OCI-LY7 (cell line): Measurements from ENCODE around the gene TTLL1. TPM values are rescaled to one million over a fixed set of nuclear protein-coding genes. Genes with fewer than 3 reads are reported as not detected.

Experiments
- BruUV-seq: library from RNA; stranded (reverse); fragments of 400-500 nt; replicated peaks from 2 replicates; lab custom pipeline; 2021; lab: Mats Ljungman, UMichigan
- CTCF ChIA-PET: fragments of 300-600 bp; sonication (Branson Sonifier 250); formaldehyde crosslinking; loops from one replicate; lab custom pipeline; 2022; ENCODE audit warnings: antibody characterized with exemption; ENCODE audit not compliant: unreplicated experiment; lab: Charles Lee
- POLR2A ChIA-PET: fragments of 300-600 bp; sonication (Branson Sonifier 250); formaldehyde crosslinking; loops from one replicate; lab custom pipeline; 2022; ENCODE audit warnings: antibody characterized with exemption; lab: Charles Lee
- DNase-seq: peaks from one replicate; pipeline ENCODE4 v3.0.0-alpha.2; 2015; ENCODE audit warnings: low spot score
- H2AFZ ChIP-seq: fragments of 200-600 bp; sonication (generic), shearing (Covaris generic); 2 replicates; pipeline ENCODE4 v1.6.1; 2014; ENCODE audit warnings: mild to moderate bottlenecking, antibody characterized with exemption, low read length, moderate library complexity
- H3K27ac ChIP-seq: fragments of 200-600 bp; sonication (generic); 2 replicates; pipeline ENCODE4 v1.5.1; 2014; ENCODE audit warnings: mixed run types, low read depth, mild to moderate bottlenecking, moderate library complexity, low read length, inconsistent platforms; ENCODE audit not compliant: poor library complexity, severe bottlenecking
- H3K36me3 ChIP-seq: fragments of 200-600 bp; sonication (generic); 2 replicates; pipeline ENCODE4 v1.6.1; 2014; ENCODE audit warnings: mild to moderate bottlenecking, antibody characterized with exemption, low read length, moderate library complexity, mixed read lengths; ENCODE audit not compliant: insufficient read depth
- H3K4me1 ChIP-seq: fragments of 200-600 bp; sonication (generic); 2 replicates; pipeline ENCODE4 v1.5.1; 2014; ENCODE audit warnings: mild to moderate bottlenecking, low read length; ENCODE audit not compliant: insufficient read depth, poor library complexity, severe bottlenecking
- H3K4me2 ChIP-seq: fragments of 200-600 bp; sonication (generic); 2 replicates; pipeline ENCODE4 v1.6.1; 2014; ENCODE audit warnings: mild to moderate bottlenecking, low read length
- H3K4me3 ChIP-seq: fragments of 200-600 bp; sonication (generic); 2 replicates; pipeline ENCODE4 v1.5.1; 2014; ENCODE audit warnings: mild to moderate bottlenecking, low read depth, low read length; ENCODE audit not compliant: poor library complexity, severe bottlenecking
- H3K79me2 ChIP-seq: fragments of 200-600 bp; sonication (generic); 2 replicates; pipeline ENCODE4 v1.6.1; 2016; ENCODE audit warnings: low read depth, mild to moderate bottlenecking, low read length, moderate library complexity, mixed read lengths; ENCODE audit not compliant: insufficient read depth
- H3K9me2 ChIP-seq: fragments of 200-600 bp; sonication (generic); 2 replicates; pipeline ENCODE4 v1.6.1; 2016; ENCODE audit warnings: mild to moderate bottlenecking, low read length, mixed read lengths; ENCODE audit not compliant: insufficient read depth
- H3K9me3 ChIP-seq: fragments of 200-600 bp; sonication (generic); 2 replicates; pipeline ENCODE4 v1.6.1; 2014; ENCODE audit warnings: mild to moderate bottlenecking, mixed run types, low read length, mixed read lengths
- H4K20me1 ChIP-seq: fragments of 200-600 bp; sonication (generic); 2 replicates; pipeline ENCODE4 v1.6.1; 2014; ENCODE audit warnings: mild to moderate bottlenecking, antibody characterized with exemption, low read length, moderate library complexity, mixed read lengths; ENCODE audit not compliant: insufficient read depth
- CTCF ChIP-seq: fragments of 200-600 bp; sonication (generic); conservative IDR thresholded peaks from 2 replicates; pipeline ENCODE4 v1.5.1; 2014; ENCODE audit warnings: mild to moderate bottlenecking, antibody characterized with exemption, low read length, moderate library complexity, mixed read lengths
- EZH2phosphoT487 ChIP-seq: fragments of 200-600 bp; sonication (generic); IDR thresholded peaks from 2 replicates; pipeline ENCODE4 v1.6.1; 2018; ENCODE audit warnings: low read depth, borderline replicate concordance, mild to moderate bottlenecking, mixed run types, antibody characterized with exemption, low read length, moderate library complexity, mixed read lengths
- intact Hi-C: fragments of 100-400 bp; cut with micrococcal nuclease; formaldehyde crosslinking; loops from one replicate; pipeline ENCODE4 v1.10.0; 2022; ENCODE audit not compliant: unreplicated experiment
- total RNA-seq, 2 experiments: library from RNA; depleted of rRNA in 1 of 2; stranded (reverse); fragments of >200 nt in 1 of 2; shearing (Covaris generic) in 1 of 2; gene quantifications; 2 replicates each; pipeline ENCODE4 v1.2.3, GENCODE V29; 2014 to 2022

Gene TTLL1
- total RNA-seq, 2 experiments from 2014 or later: 5.8 to 7.1 TPM

DNA sequence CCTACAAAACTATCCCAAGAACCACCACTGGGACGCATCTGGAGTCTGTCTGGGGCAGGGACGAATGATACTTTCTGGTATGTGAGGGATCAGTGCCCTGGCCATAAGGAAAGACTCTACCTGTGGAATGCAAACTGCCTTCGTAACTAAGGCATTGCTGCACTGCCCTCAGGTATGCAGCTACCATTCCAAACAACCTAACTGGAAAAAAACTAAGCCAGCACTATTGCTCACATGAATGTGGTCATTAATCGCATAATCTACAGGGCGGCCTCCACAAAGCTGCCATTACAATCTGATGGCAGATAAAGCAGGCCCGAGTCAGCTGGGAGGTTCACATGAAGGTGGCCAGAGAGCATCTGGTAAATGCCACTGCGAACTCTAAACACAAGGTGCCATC is 78.1 kb downstream of the TTLL1 start:
- no TSS peak for BruUV-seq
- H3K36me3 ChIP-seq: no peaks in the 10 kb centered on the region
- peaks cover 62% of the 10 kb centered on the region for H3K79me2 ChIP-seq
- no peak overlapping the region for H3K4me3 ChIP-seq
- intact Hi-C loops: no loop called here
- TF ChIP-seq EZH2phosphoT487 (no peak), CTCF (no peak)
- no peaks in the 10 kb centered on the region for H3K9me2 ChIP-seq
- ChIA-PET POLR2A (no interaction called here), CTCF (no interaction called here)
- H4K20me1 ChIP-seq: peaks cover 4% of the 10 kb centered on the region; the same call in 1 of the 2 replicates
- H3K4me1 ChIP-seq: peaks cover 24% of the 10 kb centered on the region
- DNase-seq: no peak
- no peak overlapping the region for H3K27ac ChIP-seq
- H3K9me3 ChIP-seq: no peaks in the 10 kb centered on the region
- no peak overlapping the region for H3K4me2 ChIP-seq
- no peak overlapping the region for H2AFZ ChIP-seq

DNA sequence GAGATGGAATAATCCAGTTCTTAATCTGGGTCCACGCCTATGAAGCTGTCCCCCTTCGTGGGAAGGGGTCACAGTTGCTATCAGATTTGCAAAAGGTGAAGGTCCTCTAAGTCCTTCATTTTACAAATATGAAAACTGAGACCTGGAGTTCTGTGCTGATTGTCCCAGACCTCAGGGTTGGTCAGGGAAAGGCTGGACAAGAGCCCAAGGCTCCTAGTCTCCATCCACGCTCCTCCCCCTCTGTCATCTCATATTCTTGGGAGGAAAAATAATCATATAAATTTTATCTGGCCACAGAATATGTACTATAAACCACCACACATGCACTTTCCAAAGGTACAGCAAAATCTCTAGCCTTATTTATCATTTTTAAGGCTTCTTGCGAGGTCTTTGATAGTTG is 79.7 kb downstream of the TTLL1 start:
- no peak for DNase-seq
- ChIA-PET POLR2A (no interaction called here), CTCF (no interaction called here)
- H3K36me3 ChIP-seq: no peaks in the 10 kb centered on the region
- peaks cover 4% of the 10 kb centered on the region; the same call in 1 of the 2 replicates for H4K20me1 ChIP-seq
- intact Hi-C loops: no loop called here
- no peaks in the 10 kb centered on the region for H3K9me2 ChIP-seq
- H3K4me3 ChIP-seq: no peak overlapping the region
- peaks cover 18% of the 10 kb centered on the region for H3K4me1 ChIP-seq
- no peak overlapping the region for H3K27ac ChIP-seq
- H3K79me2 ChIP-seq: peaks cover 64% of the 10 kb centered on the region
- no peak overlapping the region for H3K4me2 ChIP-seq
- H2AFZ ChIP-seq: no peak overlapping the region
- no peak for TF ChIP-seq CTCF
- TF ChIP-seq EZH2phosphoT487: no peak
- H3K9me3 ChIP-seq: no peaks in the 10 kb centered on the region
- no TSS peak for BruUV-seq

- Histone ChIP-seq H2AFZ (no peak overlapping the region), H3K4me3 (no peak overlapping the region), H3K36me3 (no peaks in the 10 kb centered on the region), H3K27ac (no peak overlapping the region), H3K4me2 (no peak overlapping the region), H3K9me2 (no peaks in the 10 kb centered on the region), H4K20me1 (peaks cover 4% of the 10 kb centered on the region; the same call in 1 of the 2 replicates), H3K9me3 (no peaks in the 10 kb centered on the region), H3K79me2 (peaks cover 62% of the 10 kb centered on the region), H3K4me1 (peaks cover 18% of the 10 kb centered on the region)
- intact Hi-C loops: no loop called here
- BruUV-seq: no TSS peak
- DNase-seq: no peak
- POLR2A ChIA-PET: no interaction called here
- CTCF ChIA-PET: no interaction called here
- no peak for TF ChIP-seq EZH2phosphoT487
- no peak for TF ChIP-seq CTCF
Measured at GRCh38 chr22:43008921-43009320, 80.3 kb downstream of the TTLL1 start.
